DOHH2 (cell line): ENCODE results near the gene RSRP1.
"Not testable (repeated sequence)": the region's sequence is repeated elsewhere in the genome, so short reads cannot be mapped to it uniquely, and the experiment has no call there.

Source experiments
- EZH2phosphoT487 ChIP-seq: fragments of 200-600 bp; sonication (generic); IDR thresholded peaks from 2 replicates; pipeline ENCODE4 v1.6.1; 2017; ENCODE audit warnings: borderline replicate concordance, mild to moderate bottlenecking, antibody characterized with exemption, low read length, moderate library complexity, mixed read lengths
- TF ChIP-seq, protein P1 (sequence below): fragments of 200-600 bp; sonication (generic); IDR thresholded peaks from one replicate; pipeline ENCODE4 v1.5.1; 2014; ENCODE audit warnings: antibody characterized with exemption, mild to moderate bottlenecking, low read depth, low read length; ENCODE audit not compliant: poor library complexity, severe bottlenecking

DNA sequence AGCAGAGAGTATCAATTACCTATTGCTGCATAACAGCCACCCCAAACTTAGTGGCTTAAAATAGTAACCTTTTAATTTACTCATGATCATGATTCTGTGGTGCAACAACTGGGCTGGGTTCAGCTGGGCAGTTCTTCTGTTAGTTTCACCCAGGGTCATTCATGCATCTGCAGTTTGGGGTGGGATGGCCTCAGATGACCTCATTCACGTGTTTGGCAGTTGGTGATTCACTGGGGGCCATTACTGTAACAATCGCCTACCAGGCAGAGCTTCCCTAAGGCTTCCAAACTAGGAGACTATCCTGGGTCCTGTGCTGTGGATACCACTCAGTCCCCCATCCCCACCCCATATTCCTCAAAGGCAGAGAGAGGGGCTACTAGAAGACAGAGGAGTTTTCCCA lies 31.1 kb upstream of the RSRP1 start:
- TF ChIP-seq, protein P1, sequence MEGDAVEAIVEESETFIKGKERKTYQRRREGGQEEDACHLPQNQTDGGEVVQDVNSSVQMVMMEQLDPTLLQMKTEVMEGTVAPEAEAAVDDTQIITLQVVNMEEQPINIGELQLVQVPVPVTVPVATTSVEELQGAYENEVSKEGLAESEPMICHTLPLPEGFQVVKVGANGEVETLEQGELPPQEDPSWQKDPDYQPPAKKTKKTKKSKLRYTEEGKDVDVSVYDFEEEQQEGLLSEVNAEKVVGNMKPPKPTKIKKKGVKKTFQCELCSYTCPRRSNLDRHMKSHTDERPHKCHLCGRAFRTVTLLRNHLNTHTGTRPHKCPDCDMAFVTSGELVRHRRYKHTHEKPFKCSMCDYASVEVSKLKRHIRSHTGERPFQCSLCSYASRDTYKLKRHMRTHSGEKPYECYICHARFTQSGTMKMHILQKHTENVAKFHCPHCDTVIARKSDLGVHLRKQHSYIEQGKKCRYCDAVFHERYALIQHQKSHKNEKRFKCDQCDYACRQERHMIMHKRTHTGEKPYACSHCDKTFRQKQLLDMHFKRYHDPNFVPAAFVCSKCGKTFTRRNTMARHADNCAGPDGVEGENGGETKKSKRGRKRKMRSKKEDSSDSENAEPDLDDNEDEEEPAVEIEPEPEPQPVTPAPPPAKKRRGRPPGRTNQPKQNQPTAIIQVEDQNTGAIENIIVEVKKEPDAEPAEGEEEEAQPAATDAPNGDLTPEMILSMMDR = not testable (repeated sequence)
- TF ChIP-seq EZH2phosphoT487 = not testable (repeated sequence)
